WERI-Rb-1 (cell line): ENCODE measurements around the gene C9orf43.

Experiments
- DNase-seq: peaks from one replicate; pipeline ENCODE4 v3.0.0-alpha.2; 2020
- H3K27ac ChIP-seq: fragments of 250-450 bp; sonication (Bioruptor Pico); 2 replicates; pipeline ENCODE4 v1.5.1; 2020; ENCODE audit warnings: mild to moderate bottlenecking, moderate library complexity
- H3K27me3 ChIP-seq: fragments of 250-450 bp; sonication (Bioruptor Pico); 2 replicates; pipeline ENCODE4 v1.5.1; 2021; ENCODE audit warnings: mild to moderate bottlenecking, low read depth, moderate library complexity; ENCODE audit not compliant: insufficient read depth, severe bottlenecking
- H3K36me3 ChIP-seq: fragments of 250-450 bp; sonication (Bioruptor Pico); 2 replicates; pipeline ENCODE4 v1.5.1; 2020; ENCODE audit warnings: mild to moderate bottlenecking, moderate library complexity
- H3K4me3 ChIP-seq: 2 replicates; pipeline ENCODE4 v1.5.1; 2011; ENCODE audit warnings: low read depth, mild to moderate bottlenecking, control low read depth, low read length
- H3K9me3 ChIP-seq: fragments of 250-450 bp; sonication (Bioruptor Pico); 2 replicates; pipeline ENCODE4 v1.5.1; 2021; ENCODE audit warnings: mild to moderate bottlenecking, moderate library complexity; ENCODE audit not compliant: severe bottlenecking
- TF ChIP-seq, protein P1 (sequence below): IDR thresholded peaks from 2 replicates; pipeline ENCODE4 v1.5.1; 2011; ENCODE audit warnings: low read depth, mild to moderate bottlenecking, control low read depth, inconsistent platforms, low read length

C9orf43 gene

DNA sequence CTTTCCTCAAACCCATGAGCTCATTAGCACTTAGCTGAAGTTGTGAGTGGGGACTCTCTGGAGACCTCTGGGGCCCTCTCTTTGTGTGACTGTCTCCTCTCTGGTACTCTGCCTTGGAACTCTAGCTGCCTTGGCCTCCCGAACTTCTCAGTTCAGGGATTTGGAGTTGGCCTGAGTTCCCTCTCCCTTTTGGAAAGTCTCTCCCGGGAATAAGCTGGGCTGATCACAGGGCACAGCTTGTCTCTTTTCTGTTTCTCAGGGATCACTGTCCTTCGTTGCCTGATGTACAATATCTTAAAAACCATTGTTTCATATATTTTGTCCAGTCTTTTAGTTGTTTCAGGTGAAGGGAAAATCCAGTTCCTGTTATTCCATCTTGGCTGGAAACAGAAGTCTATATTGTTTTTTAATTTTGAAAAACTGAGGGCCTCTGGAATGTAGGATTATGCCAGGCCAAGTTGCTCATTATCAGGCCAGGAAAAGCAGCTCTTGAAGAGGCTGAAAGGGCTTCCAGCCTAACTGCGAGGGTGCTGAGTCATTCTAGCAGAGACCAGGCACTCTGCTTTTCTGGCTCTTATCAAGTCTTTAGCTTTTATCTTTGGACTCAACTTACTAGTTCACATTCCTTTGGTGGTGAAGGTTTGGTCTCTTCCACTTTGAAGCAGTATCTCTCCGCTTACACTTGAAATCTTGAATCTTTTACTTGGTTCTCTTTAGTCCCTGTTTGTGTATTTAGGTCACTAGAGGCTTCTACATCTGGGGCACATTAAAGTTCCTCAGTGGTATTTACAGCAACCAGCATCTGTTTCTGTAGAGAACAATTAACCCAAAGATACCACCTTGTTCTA, 44.6 kb downstream of the C9orf43 start:
- no peak for DNase-seq
- Histone ChIP-seq H3K9me3 (no peaks in the 10 kb centered on the region), H3K27ac (no peak overlapping the region; the same call in 1 of the 2 replicates), H3K27me3 (no peaks in the 10 kb centered on the region), H3K4me3 (no peak overlapping the region), H3K36me3 (no peaks in the 10 kb centered on the region)
- TF ChIP-seq, protein P1, sequence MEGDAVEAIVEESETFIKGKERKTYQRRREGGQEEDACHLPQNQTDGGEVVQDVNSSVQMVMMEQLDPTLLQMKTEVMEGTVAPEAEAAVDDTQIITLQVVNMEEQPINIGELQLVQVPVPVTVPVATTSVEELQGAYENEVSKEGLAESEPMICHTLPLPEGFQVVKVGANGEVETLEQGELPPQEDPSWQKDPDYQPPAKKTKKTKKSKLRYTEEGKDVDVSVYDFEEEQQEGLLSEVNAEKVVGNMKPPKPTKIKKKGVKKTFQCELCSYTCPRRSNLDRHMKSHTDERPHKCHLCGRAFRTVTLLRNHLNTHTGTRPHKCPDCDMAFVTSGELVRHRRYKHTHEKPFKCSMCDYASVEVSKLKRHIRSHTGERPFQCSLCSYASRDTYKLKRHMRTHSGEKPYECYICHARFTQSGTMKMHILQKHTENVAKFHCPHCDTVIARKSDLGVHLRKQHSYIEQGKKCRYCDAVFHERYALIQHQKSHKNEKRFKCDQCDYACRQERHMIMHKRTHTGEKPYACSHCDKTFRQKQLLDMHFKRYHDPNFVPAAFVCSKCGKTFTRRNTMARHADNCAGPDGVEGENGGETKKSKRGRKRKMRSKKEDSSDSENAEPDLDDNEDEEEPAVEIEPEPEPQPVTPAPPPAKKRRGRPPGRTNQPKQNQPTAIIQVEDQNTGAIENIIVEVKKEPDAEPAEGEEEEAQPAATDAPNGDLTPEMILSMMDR = no peak

DNA sequence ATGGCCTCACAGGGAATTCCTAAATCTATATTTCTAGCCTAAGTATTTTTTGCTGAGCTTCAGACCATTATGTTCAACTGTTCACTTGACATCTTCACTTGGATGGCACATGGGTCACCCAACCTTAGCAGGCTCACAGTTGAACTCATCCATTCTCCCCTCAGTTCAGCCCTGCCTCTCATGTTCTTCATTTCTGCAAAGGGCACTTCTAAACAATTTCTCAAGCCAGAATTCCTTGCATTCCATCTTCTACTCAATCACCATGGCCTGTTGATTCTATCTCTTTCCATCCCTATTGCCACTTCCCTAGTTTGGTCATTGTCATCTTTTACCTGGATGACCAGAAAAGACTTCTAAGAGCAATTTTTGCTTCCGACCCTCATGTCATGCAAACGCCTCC, 45.7 kb downstream of the C9orf43 start:
- Histone ChIP-seq H3K27me3 (no peaks in the 10 kb centered on the region), H3K4me3 (no peak overlapping the region), H3K27ac (no peak overlapping the region), H3K9me3 (no peaks in the 10 kb centered on the region), H3K36me3 (no peaks in the 10 kb centered on the region)
- no peak for DNase-seq
- TF ChIP-seq, protein P1 = no peak

DNA sequence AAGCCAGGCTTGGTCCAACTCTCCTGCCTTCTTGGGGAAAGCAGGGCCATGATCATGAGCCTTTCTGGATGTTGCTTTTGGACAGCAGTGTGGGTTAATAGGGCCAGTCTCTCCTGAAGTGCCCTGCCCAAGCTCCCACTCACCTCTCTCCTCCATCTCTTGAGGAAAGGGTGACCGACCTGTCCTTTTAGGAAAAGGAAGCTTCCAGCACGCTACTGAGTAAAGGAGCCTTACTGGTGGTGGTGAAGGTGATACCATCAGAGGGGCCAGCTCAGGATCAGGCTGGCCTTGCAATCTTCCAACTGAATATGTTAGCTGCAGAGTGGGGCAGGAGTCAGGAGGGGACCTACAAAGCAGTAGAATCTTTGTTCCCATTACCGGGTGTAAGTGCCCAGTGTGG, 50.7 kb downstream of the C9orf43 start:
- H3K9me3 ChIP-seq = no peaks in the 10 kb centered on the region
- no peak overlapping the region for H3K27ac ChIP-seq
- no peaks in the 10 kb centered on the region for H3K36me3 ChIP-seq
- DNase-seq = no peak
- TF ChIP-seq, protein P1 = no peak
- no peaks in the 10 kb centered on the region for H3K27me3 ChIP-seq
- no peak overlapping the region for H3K4me3 ChIP-seq

DNA sequence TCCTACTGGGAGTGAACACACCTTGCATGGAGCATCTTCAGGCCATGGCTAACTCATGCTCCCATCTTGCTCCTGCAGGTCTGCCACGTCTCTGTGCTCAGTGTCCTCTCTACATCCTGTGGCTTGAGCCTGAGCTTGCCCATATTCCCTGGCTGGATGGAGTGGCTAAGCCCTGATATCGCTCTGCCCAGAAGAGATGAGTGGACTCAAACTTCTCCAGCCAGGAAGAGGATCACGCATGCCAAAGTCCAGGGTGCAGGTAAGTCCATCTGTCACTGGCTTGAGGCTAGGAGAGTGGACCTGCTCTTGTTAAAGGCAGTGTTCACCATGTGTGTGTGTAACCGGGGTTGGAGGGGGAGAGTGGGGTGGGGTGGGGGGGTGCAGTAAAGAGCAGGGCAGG, 51.4 kb downstream of the C9orf43 start:
- Histone ChIP-seq H3K4me3 (no peak overlapping the region), H3K36me3 (no peaks in the 10 kb centered on the region), H3K27ac (no peak overlapping the region), H3K27me3 (no peaks in the 10 kb centered on the region), H3K9me3 (no peaks in the 10 kb centered on the region)
- no peak for DNase-seq
- TF ChIP-seq, protein P1 = no peak

DNA sequence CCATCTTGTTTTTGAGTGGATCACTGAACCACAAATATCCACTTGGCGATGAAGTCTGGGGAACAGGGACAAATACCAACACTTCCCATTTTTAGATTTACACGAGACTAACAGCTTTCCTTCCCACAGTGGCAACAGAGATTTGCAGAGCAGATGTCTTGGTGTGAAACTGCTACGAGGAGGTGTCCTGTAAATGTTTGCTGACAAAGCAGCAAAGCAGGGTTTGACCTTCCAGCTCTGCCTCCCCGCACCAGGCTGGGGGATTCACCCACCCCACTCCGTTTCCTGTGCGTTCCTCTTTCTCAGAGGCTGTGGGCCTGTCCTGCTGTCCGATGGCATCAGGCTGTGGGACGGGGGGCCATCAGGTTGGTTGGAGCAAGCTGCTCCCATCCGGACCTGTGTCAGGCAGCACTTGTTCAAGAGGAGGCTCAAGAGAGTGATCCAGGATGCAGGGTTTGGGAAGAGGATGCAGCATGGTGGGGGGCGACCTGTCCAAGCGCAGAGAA, 52.3 kb downstream of the C9orf43 start:
- Histone ChIP-seq H3K4me3 (no peak overlapping the region), H3K9me3 (no peaks in the 10 kb centered on the region), H3K36me3 (no peaks in the 10 kb centered on the region), H3K27ac (no peak overlapping the region), H3K27me3 (no peaks in the 10 kb centered on the region)
- TF ChIP-seq, protein P1 = no peak
- no peak for DNase-seq
